Lower leg skin (tissue), 3 donors: ENCODE results near the gene KIF4B.

Experiments
- POLR2A ChIP-seq, 2 donors: fragments of 450-650 bp; IDR thresholded peaks; one replicate each; pipeline ENCODE4 v1.6.1; 2016 to 2017; ENCODE audit warnings: antibody characterized with exemption in 2 of 2, mild to moderate bottlenecking in 1 of 2, moderate library complexity in 1 of 2
- TF ChIP-seq, protein P1 (sequence below), 3 donors: fragments of 450-650 bp; IDR thresholded peaks; one replicate each; pipeline ENCODE4 v1.5.1; 2016; ENCODE audit warnings: antibody characterized with exemption in 3 of 3, mild to moderate bottlenecking in 3 of 3, moderate library complexity in 2 of 3

DNA sequence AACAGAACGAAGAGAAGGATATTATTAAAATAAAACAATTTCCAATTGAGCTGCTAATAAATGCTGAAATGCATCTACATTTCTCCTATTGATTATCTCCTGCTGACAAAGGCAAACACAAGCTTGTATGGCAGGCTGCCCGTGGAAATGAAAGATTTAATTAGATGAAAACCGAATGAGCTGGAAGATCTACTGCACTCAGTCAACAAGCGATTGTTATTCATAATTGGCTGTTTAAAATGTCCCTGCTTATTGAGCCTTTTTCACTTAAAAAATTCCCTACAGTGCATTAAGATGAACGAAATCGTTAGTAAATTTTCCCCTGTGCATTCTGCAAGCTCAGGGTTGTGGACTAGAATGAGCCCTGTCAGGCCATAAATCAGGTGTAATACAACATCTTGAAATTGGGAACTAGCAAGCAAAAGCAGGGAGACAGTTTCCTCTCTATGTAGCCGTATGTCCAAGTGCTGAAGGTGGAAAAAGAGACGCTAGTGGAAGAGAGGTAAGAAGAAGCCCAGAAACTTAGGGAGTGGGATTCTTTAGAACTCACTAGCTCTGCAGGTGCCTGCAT lies 28.5 kb upstream of the KIF4B start:
- TF ChIP-seq, protein P1, sequence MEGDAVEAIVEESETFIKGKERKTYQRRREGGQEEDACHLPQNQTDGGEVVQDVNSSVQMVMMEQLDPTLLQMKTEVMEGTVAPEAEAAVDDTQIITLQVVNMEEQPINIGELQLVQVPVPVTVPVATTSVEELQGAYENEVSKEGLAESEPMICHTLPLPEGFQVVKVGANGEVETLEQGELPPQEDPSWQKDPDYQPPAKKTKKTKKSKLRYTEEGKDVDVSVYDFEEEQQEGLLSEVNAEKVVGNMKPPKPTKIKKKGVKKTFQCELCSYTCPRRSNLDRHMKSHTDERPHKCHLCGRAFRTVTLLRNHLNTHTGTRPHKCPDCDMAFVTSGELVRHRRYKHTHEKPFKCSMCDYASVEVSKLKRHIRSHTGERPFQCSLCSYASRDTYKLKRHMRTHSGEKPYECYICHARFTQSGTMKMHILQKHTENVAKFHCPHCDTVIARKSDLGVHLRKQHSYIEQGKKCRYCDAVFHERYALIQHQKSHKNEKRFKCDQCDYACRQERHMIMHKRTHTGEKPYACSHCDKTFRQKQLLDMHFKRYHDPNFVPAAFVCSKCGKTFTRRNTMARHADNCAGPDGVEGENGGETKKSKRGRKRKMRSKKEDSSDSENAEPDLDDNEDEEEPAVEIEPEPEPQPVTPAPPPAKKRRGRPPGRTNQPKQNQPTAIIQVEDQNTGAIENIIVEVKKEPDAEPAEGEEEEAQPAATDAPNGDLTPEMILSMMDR (IDR thresholded peaks at IDR 0.05): no peak
- no peak for TF ChIP-seq POLR2A (IDR thresholded peaks at IDR 0.05)
